GM08714 (cell line): Measurements from ENCODE around the gene OR52M1.

Experiments
- H3K4me3 ChIP-seq: fragments of 200-500 bp; sonication (Bioruptor generic); 2 replicates; pipeline ENCODE4 v1.5.1; 2014; ENCODE audit warnings: mild to moderate bottlenecking, low read length, inconsistent platforms
- ZNF274 ChIP-seq: IDR thresholded peaks from 2 replicates; pipeline ENCODE4 v1.6.1; 2012; ENCODE audit warnings: mild to moderate bottlenecking, low read depth, low read length

The OR52M1 gene

DNA sequence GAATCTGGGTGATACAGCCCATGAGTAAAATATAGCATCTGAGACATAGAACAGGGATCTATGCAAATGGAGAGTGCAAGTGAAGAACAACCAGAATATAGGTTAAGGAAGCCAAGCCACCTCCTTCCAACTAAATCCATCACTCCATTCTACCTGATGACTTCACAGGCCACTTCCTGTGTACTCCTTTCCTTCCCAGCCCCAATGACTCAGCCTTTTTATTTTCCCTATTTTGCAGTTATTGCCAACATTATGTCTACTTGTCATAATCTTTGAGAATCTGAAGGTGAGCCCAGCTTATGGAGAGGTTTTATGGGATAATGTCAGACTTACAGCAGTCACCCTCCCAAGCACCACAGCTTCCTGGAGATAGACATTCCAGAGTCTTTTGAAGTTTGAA lies 1.4 kb upstream of the OR52M1 start:
- no peak overlapping the region for H3K4me3 ChIP-seq
- no peak for TF ChIP-seq ZNF274

- H3K4me3 ChIP-seq = no peak overlapping the region
- no peak for TF ChIP-seq ZNF274
Observed at GRCh38 chr11:4546878-4547277, 1.9 kb downstream of the OR52M1 start.

DNA sequence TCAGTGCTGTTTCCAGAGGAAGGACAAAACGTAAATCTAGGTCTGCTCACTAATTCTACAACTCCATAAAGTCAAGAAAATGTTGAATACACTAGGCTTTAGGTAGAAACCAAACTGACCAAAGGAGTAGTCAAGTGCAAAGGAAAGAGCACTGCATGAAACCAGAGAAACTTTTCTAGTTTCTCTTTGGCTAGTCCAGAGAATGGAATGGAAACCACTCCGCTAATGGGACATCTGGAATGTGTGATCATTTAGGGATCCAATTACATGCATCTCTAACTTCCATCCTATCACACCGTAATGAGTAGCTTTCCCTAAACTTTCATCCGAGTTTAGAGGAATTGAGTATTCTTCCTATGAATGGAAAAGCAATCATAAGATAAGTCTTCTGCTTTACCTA lies 2.4 kb downstream of the OR52M1 start:
- no peak for TF ChIP-seq ZNF274
- no peak overlapping the region for H3K4me3 ChIP-seq

GRCh38 chr11:4551346-4551979 lies 6.5 kb downstream of the OR52M1 start:
- H3K4me3 ChIP-seq = no peak overlapping the region
- no peak for TF ChIP-seq ZNF274

DNA sequence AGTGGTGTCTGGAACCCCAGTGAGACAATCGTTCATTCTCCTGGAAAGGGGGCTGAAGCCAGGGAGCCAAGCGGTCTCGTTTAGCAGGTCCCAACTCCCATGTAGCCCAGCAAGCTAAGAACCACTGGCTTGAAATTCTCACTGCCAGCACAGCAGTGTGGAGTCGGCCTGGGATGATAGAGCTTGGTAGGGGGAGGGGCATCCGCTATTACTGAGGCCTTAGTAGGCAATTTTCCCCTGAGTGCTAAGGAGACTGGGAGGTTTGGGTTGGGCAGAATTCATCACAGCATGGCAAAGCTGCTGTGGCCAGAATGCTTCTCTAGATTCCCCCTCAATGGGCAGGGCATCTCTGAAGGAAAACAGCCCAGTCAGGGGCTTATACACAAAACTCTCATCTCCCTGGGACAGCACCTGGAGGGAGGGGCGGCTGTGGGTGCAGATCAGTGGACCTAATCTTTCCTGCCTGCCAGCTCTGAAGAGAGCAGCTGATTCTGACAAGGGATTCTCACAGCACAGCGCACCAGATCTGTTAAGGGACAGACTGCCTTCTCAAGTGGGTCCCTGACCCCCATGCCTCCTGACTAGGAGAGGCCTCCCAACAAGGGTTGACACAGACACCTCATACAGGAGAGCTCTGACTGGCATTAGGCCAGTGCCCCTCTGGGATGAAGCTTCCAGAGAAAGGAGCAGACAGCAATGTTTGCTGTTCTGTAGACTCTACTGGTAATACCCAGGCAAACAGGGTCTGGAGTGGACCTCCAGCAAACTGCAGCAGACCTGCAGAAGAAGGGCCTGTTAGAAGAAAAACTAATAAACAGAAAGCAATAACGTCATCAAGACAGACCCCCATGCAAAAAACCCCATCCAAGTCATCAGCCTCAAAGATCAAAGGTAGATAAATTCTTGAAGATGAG lies 14.8 kb downstream of the OR52M1 start:
- TF ChIP-seq ZNF274 = no peak
- no peak overlapping the region for H3K4me3 ChIP-seq

- no peak for TF ChIP-seq ZNF274
- H3K4me3 ChIP-seq = no peak overlapping the region
Observed at GRCh38 chr11:4560467-4560866, 15.5 kb downstream of the OR52M1 start.

DNA sequence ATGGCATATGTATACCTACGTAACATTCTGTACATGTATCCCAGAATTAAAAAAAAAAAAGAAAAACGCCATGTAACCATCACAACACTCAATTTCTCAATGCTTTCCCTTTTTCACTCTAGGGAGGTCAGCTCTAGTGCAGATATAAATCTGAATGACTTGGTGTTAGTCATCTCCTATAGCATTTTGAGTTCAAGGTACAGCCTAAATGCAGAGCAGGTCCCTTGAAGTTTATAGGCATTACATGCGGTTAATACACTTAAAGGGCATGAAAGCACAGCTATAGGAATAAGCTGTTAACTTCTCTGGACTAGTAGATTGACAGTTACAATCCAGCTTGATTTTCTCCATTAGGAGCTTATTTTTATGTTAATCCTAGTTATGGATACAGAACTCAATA lies 20.4 kb downstream of the OR52M1 start:
- TF ChIP-seq ZNF274 = no peak
- no peak overlapping the region for H3K4me3 ChIP-seq

GRCh38 chr11:4569075-4569474 lies 24.1 kb downstream of the OR52M1 start:
- H3K4me3 ChIP-seq = no peak overlapping the region

GRCh38 chr11:4576880-4577279 lies 31.9 kb downstream of the OR52M1 start:
- H3K4me3 ChIP-seq = no peak overlapping the region
- TF ChIP-seq ZNF274 = no peak

More at GRCh38 chr11:4569075-4569474, 24.1 kb downstream of the OR52M1 start:
- TF ChIP-seq ZNF274 = no peak

- no peak for TF ChIP-seq ZNF274
- no peak overlapping the region for H3K4me3 ChIP-seq
Observed at GRCh38 chr11:4577761-4578160, 32.8 kb downstream of the OR52M1 start.

DNA sequence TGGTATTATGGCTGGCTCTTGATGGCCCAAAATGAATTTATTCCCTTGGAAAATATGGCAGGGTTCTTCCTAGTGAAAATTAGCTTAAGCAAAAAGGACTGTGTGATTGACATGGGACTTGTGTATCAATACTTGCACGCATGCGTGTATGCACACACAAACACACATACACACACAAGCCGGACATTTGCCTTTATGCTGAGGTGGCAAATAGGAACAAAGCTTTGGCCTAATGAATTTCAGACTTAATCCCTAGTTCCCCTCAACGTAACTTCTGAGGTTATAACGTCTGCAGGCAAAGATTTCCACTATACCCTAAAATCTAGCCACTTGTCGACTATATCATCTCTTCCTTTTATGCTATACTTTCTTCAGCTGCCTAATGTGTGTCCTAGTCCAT lies 33.6 kb downstream of the OR52M1 start:
- H3K4me3 ChIP-seq = no peak overlapping the region
- no peak for TF ChIP-seq ZNF274

DNA sequence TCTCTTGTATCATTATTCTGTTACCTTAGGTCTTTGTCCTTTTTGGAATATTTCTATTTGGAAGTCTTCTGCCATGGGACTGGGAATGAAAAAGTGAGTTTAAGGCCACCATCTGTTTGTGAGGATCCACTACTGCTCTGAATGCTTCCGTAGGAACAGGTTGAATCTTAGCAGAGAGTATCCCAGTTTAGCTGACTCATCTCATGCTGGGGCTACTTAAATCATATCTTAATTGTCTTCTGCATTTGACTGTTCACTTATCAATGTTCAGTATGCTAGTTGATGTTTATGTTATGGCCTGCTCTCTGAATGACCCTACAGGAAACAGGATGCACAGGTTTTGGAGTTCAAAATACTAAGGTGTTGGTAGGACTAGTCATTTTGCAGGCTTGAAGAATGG lies 35.1 kb downstream of the OR52M1 start:
- no peak overlapping the region for H3K4me3 ChIP-seq
- no peak for TF ChIP-seq ZNF274

- no peak within 1 kb of the TSS for H3K4me3 ChIP-seq
- no peak for TF ChIP-seq ZNF274
Observed at GRCh38 chr11:4581443-4581842, 36.5 kb downstream of the OR52M1 start, which contains the start of gene OR52I2. Gene OR52I2, plus strand, starts transcription at chr11:4581743.

GRCh38 chr11:4589017-4589416 lies 44.0 kb downstream of the OR52M1 start:
- no peak for TF ChIP-seq ZNF274
- H3K4me3 ChIP-seq = no peak overlapping the region

DNA sequence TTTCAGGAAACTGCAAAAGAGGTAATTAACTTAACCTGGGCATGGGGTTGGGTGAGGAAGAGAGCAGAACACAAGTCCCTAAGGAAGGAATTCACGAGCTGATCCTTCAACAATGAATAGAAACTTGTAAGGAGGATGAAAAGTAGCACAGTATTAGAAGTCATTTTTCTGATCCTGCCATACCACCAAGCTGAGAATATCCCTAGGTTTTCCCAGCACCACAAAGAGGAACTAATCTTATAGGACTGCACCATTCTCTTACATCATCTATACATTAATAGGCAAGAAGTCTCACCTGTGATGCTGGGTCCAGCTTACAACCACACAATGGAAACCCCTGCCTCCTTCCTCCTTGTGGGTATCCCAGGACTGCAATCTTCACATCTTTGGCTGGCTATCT lies 48.7 kb downstream of the OR52M1 start, which contains the start of gene OR52I1:
OR52I1 (plus strand) TSS at position 301 of the 400 bp plus-strand sequence; CDS start at position 301, 0 bp downstream.
- H3K4me3 ChIP-seq = no peak within 1 kb of the TSS
- no peak for TF ChIP-seq ZNF274
